ENCODE data around the gene ERG28.

DNA sequence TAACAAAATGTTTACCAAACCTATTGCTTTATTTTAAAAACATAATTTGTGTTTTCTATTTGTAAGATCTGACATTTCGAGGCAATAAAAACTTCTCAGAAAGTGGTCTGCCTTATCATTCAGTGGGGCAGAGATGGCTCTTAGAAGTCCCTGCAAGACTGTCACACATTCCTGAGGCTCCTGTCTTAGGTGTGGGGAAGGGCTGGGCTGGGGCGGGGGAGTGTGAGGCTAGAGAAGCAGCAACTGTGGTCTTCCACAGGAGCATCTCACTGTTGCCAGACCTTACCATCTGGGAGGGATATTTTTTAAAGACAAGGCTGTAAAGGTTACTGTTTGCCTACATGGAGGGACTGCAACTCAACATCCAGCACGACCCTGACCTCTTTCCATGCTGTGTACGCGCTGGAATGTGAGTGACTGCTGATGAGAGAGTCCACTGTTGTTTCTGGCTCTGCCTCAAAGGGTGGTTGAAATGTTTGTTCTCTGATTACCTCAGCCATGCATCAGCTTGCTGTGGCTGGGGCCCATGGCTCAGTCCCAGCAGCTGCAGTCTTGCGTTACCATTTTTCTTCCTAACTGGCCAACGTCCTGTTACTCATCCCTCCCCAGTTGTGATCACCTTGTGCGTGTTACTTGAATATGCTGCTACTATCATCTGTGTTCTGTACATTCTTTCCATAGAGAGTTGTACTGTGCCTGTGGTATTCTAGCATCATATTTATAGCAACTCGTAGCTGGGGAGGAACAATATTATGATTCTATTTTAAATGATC, 12.4 kb downstream of the ERG28 start:
- TF ChIP-seq POLR2A (IDR thresholded peaks at IDR 0.05) = no peak
- TF ChIP-seq, protein P1, sequence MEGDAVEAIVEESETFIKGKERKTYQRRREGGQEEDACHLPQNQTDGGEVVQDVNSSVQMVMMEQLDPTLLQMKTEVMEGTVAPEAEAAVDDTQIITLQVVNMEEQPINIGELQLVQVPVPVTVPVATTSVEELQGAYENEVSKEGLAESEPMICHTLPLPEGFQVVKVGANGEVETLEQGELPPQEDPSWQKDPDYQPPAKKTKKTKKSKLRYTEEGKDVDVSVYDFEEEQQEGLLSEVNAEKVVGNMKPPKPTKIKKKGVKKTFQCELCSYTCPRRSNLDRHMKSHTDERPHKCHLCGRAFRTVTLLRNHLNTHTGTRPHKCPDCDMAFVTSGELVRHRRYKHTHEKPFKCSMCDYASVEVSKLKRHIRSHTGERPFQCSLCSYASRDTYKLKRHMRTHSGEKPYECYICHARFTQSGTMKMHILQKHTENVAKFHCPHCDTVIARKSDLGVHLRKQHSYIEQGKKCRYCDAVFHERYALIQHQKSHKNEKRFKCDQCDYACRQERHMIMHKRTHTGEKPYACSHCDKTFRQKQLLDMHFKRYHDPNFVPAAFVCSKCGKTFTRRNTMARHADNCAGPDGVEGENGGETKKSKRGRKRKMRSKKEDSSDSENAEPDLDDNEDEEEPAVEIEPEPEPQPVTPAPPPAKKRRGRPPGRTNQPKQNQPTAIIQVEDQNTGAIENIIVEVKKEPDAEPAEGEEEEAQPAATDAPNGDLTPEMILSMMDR (IDR thresholded peaks at IDR 0.05 in 4 of 5, conservative IDR thresholded peaks at IDR 0.05 in 1 of 5) = no peak

Data from gastrocnemius medialis (tissue), 4 donors.